Muscle of arm (tissue), 14 donors: ENCODE data around the gene MIA3. TPM values are rescaled to one million over a fixed set of nuclear protein-coding genes. Genes with fewer than 3 reads are reported as not detected.
"Not testable (repeated sequence)": the region's sequence is repeated elsewhere in the genome, so short reads cannot be mapped to it uniquely, and the experiment has no call there.

Source experiments
- DNase-seq: peaks from one replicate; pipeline ENCODE4 v3.0.0-alpha.2; 2013
- long read RNA-seq, 11 donors: transcript quantifications; one replicate each; lab custom pipeline, GENCODE V29; 2026
- polyA plus RNA-seq, 12 donors: library from polyadenylated mRNA; unstranded; fragments of 120-200 nt; gene quantifications; one replicate each; pipeline ENCODE4 v1.2.1, GENCODE V29; 2013; ENCODE audit not compliant: insufficient read length in 12 of 12

Gene MIA3
- polyA plus RNA-seq: 100 to 1,000 TPM in 1 of 12 donors, 10 to 100 TPM in 10, not detected in 1; 45.6 to 103 (median 57.9) TPM
- long read RNA-seq, donor 1, full-length matches to known transcripts: 7 of 47 reads
- long read RNA-seq, donor 1, partial matches to known transcripts: 34 of 47 reads
- long read RNA-seq, donor 1, other reads (novel, unspliced or antisense): 6 of 47 reads
- long read RNA-seq, donor 2, full-length matches to known transcripts: 3 of 10 reads
- long read RNA-seq, donor 2, partial matches to known transcripts: 7 of 10 reads
- long read RNA-seq, donor 2, other reads (novel, unspliced or antisense): 0 of 10 reads
- long read RNA-seq, donor 3, partial matches to known transcripts: 7 of 7 reads
- long read RNA-seq, donor 3, other reads (novel, unspliced or antisense): 0 of 7 reads
- long read RNA-seq, donor 4, partial matches to known transcripts: 0 of 1 reads
- long read RNA-seq, donor 4, other reads (novel, unspliced or antisense): 0 of 1 reads
- long read RNA-seq, donor 5, partial matches to known transcripts: 10 of 12 reads
- long read RNA-seq, donor 5, other reads (novel, unspliced or antisense): 0 of 12 reads
- long read RNA-seq, donor 6, partial matches to known transcripts: 5 of 8 reads
- long read RNA-seq, donor 6, other reads (novel, unspliced or antisense): 0 of 8 reads
- long read RNA-seq, donor 7, partial matches to known transcripts: 0 of 1 reads
- long read RNA-seq, donor 7, other reads (novel, unspliced or antisense): 0 of 1 reads
- long read RNA-seq, donor 8, partial matches to known transcripts: 6 of 7 reads
- long read RNA-seq, donor 8, other reads (novel, unspliced or antisense): 0 of 7 reads
- long read RNA-seq, donor 9: 0 reads
- long read RNA-seq, donor 10, partial matches to known transcripts: 0 of 2 reads
- long read RNA-seq, donor 10, other reads (novel, unspliced or antisense): 0 of 2 reads
- long read RNA-seq, donor 11, partial matches to known transcripts: 0 of 3 reads
- long read RNA-seq, donor 11, other reads (novel, unspliced or antisense): 0 of 3 reads

GRCh38 chr1:222618001-222618879 lies at the start of gene MIA3:
Gene MIA3 (plus strand): TSS chr1:222618097. CDS start chr1:222618111, 14 bp downstream.
- DNase-seq: peak; percentile 25

GRCh38 chr1:222570837-222571236 lies 47.1 kb upstream of the MIA3 start:
- DNase-seq: no peak

GRCh38 chr1:222579316-222579715 lies 38.6 kb upstream of the MIA3 start:
- no peak for DNase-seq

- no peak for DNase-seq
Observed at GRCh38 chr1:222582099-222582774, 35.7 kb upstream of the MIA3 start.

- DNase-seq: no peak
Observed at GRCh38 chr1:222583079-222583478, 34.8 kb upstream of the MIA3 start.

GRCh38 chr1:222586842-222587241 lies 31.1 kb upstream of the MIA3 start:
- DNase-seq: no peak

GRCh38 chr1:222588135-222588534 lies 29.8 kb upstream of the MIA3 start:
- no peak for DNase-seq

GRCh38 chr1:222589462-222590302 lies 28.2 kb upstream of the MIA3 start, which contains the start of gene TAF1A:
Gene TAF1A (minus strand): TSS chr1:222589933.
- DNase-seq: peak; percentile 95

GRCh38 chr1:222592171-222592570 lies 25.7 kb upstream of the MIA3 start:
- DNase-seq: no peak

- no peak for DNase-seq
Observed at GRCh38 chr1:222594789-222595188, 23.1 kb upstream of the MIA3 start.

GRCh38 chr1:222596696-222597095 lies 21.2 kb upstream of the MIA3 start:
- DNase-seq: no peak

GRCh38 chr1:222600281-222600680 lies 17.6 kb upstream of the MIA3 start:
- DNase-seq: no peak

GRCh38 chr1:222601257-222601656 lies 16.6 kb upstream of the MIA3 start:
- DNase-seq: no peak

- DNase-seq: no peak
Observed at GRCh38 chr1:222606757-222607156, 11.1 kb upstream of the MIA3 start.

GRCh38 chr1:222609111-222609510 lies 8.8 kb upstream of the MIA3 start:
- DNase-seq: not testable (repeated sequence)

GRCh38 chr1:222610728-222611127 lies 7.2 kb upstream of the MIA3 start:
- DNase-seq: no peak

GRCh38 chr1:222613627-222614026 lies 4.3 kb upstream of the MIA3 start:
- no peak for DNase-seq

GRCh38 chr1:222616525-222616924 lies 1.4 kb upstream of the MIA3 start:
- DNase-seq: peak; percentile 44

- DNase-seq: peak; percentile 96
Observed at GRCh38 chr1:222617367-222617951, 438 bp upstream of the MIA3 start.
